H1 (cell line): Measurements from ENCODE around the gene CYP3A7. TPM values are rescaled to one million over a fixed set of nuclear protein-coding genes. Genes with fewer than 3 reads are reported as not detected.

Experiments used
- CTCF ChIA-PET: fragments of 300-600 bp; sonication (Branson Sonifier 250); formaldehyde crosslinking; loops from one replicate; lab custom pipeline; 2021; ENCODE audit not compliant: partially characterized antibody; lab: Charles Lee
- POLR2A ChIA-PET: fragments of 300-600 bp; sonication (Branson Sonifier 250); formaldehyde crosslinking; loops from one replicate; lab custom pipeline; 2021; ENCODE audit warnings: inconsistent platforms; ENCODE audit not compliant: partially characterized antibody; lab: Charles Lee
- DNase-seq, 2 experiments: peaks; one replicate each; pipeline versions ENCODE4 v3.0.0 to v3.0.0-alpha.2; 2010 to 2022; ENCODE audit warnings: low spot score in 2 of 2, low read depth in 1 of 2, mixed read lengths in 1 of 2
- FAIRE-seq: peaks from 2 replicates; lab custom pipeline; 2011; peaks lifted over from hg19 to GRCh38; lab: Jason Lieb, UNC
- H2AFZ ChIP-seq: 2 replicates; pipeline ENCODE4 v1.8.1; 2012; ENCODE audit warnings: low read length, inconsistent platforms
- H2AK5ac ChIP-seq: 2 replicates; pipeline ENCODE4 v1.6.1; 2013; ENCODE audit warnings: low read depth, low read length
- H2BK120ac ChIP-seq: replicated peaks from 2 replicates; pipeline ENCODE3; 2013; ENCODE audit warnings: low read depth, low read length, inconsistent platforms
- H2BK12ac ChIP-seq: 2 replicates; pipeline ENCODE4 v1.6.1; 2013; ENCODE audit warnings: low read depth, low read length
- H2BK15ac ChIP-seq: 2 replicates; pipeline ENCODE4 v1.6.1; 2013; ENCODE audit warnings: low read length
- H2BK20ac ChIP-seq: 2 replicates; pipeline ENCODE4 v1.6.1; 2013; ENCODE audit warnings: low read length
- H2BK5ac ChIP-seq: 2 replicates; pipeline ENCODE4 v1.6.1; 2013; ENCODE audit warnings: low read depth, low read length
- H3K14ac ChIP-seq: 2 replicates; pipeline ENCODE4 v1.6.1; 2013; ENCODE audit warnings: inconsistent platforms; ENCODE audit not compliant: insufficient read length
- H3K18ac ChIP-seq: 2 replicates; pipeline ENCODE4 v1.6.1; 2013; ENCODE audit warnings: low read length; ENCODE audit errors: extremely low read depth
- H3K23ac ChIP-seq: 2 replicates; pipeline ENCODE4 v1.6.1; 2013; ENCODE audit warnings: inconsistent platforms; ENCODE audit not compliant: insufficient read length
- H3K23me2 ChIP-seq: 2 replicates; pipeline ENCODE4 v1.6.1; 2013; ENCODE audit warnings: low read depth, low read length
- H3K27ac ChIP-seq: 2 replicates; pipeline ENCODE4 v1.6.1; 2011; ENCODE audit warnings: low read depth, low read length, inconsistent platforms
- H3K27me3 ChIP-seq, 4 experiments: replicated peaks in 1 of 4; 1 replicate in 1 of 4; 2 replicates in 3 of 4; pipeline versions ENCODE4 v1.6.1 to v1.8.1; 2011 to 2013; ENCODE audit warnings: low read length in 3 of 4, mild to moderate bottlenecking in 3 of 4, inconsistent platforms in 2 of 4, mixed read lengths in 2 of 4, moderate library complexity in 1 of 4; ENCODE audit not compliant: control insufficient read depth in 3 of 4, insufficient read depth in 3 of 4; ENCODE audit errors: extremely low read depth in 1 of 4
- H3K36me3 ChIP-seq, 4 experiments: 2 replicates each; pipeline versions ENCODE4 v1.6.1 to v1.8.1; 2011 to 2013; ENCODE audit warnings: mild to moderate bottlenecking in 4 of 4, low read length in 3 of 4, moderate library complexity in 2 of 4, control low read depth in 1 of 4, inconsistent platforms in 1 of 4; ENCODE audit not compliant: insufficient read depth in 4 of 4, control insufficient read depth in 2 of 4
- H3K4ac ChIP-seq: replicated peaks from 2 replicates; pipeline ENCODE3; 2013; ENCODE audit warnings: low read length, low read depth, mixed read lengths, inconsistent platforms; ENCODE audit not compliant: insufficient read length
- H3K4me1 ChIP-seq, 4 experiments: replicated peaks in 1 of 4; 1 replicate in 1 of 4; 2 replicates in 3 of 4; pipeline versions ENCODE4 v1.6.1 to v1.8.1; 2011 to 2013; ENCODE audit warnings: low read length in 3 of 4, inconsistent platforms in 2 of 4, mixed read lengths in 1 of 4; ENCODE audit not compliant: insufficient read depth in 4 of 4, control insufficient read depth in 3 of 4
- H3K4me2 ChIP-seq, 2 experiments: 2 replicates each; pipeline versions ENCODE4 v1.6.1 to v1.8.1; 2011 to 2013; ENCODE audit warnings: low read depth in 2 of 2, low read length in 2 of 2, control low read depth in 1 of 2, inconsistent platforms in 1 of 2, mild to moderate bottlenecking in 1 of 2; ENCODE audit not compliant: insufficient read depth in 1 of 2
- H3K4me3 ChIP-seq, 4 experiments: fragments of 200-600, 300-600 bp in 1 of 4; sonication (generic), shearing (Covaris generic), sonication (Bioruptor Twin) in 1 of 4; 2 replicates each; pipeline versions ENCODE4 v1.5.1 to v1.8.1; 2011 to 2016; ENCODE audit warnings: low read length in 4 of 4, low read depth in 3 of 4, control low read depth in 2 of 4, inconsistent platforms in 2 of 4, mild to moderate bottlenecking in 2 of 4, mixed read lengths in 1 of 4, moderate library complexity in 1 of 4; ENCODE audit not compliant: insufficient read depth in 2 of 4; ENCODE audit errors: extremely low read depth in 1 of 4
- H3K56ac ChIP-seq: replicated peaks from 2 replicates; pipeline ENCODE3; 2013; ENCODE audit warnings: low read depth, mild to moderate bottlenecking, mixed read lengths, low read length, inconsistent platforms; ENCODE audit not compliant: insufficient read length
- H3K79me1 ChIP-seq: 2 replicates; pipeline ENCODE4 v1.6.1; 2013; ENCODE audit warnings: low read depth, low read length, control low read depth
- H3K79me2 ChIP-seq, 2 experiments: 2 replicates each; pipeline versions ENCODE4 v1.6.1 to v1.8.1; 2012 to 2013; ENCODE audit warnings: low read length in 2 of 2, mild to moderate bottlenecking in 2 of 2, inconsistent platforms in 1 of 2; ENCODE audit not compliant: insufficient read depth in 2 of 2, control insufficient read depth in 1 of 2
- H3K9ac ChIP-seq, 4 experiments: replicated peaks in 1 of 4; 1 replicate in 1 of 4; 2 replicates in 3 of 4; pipeline versions ENCODE4 v1.6.1 to v1.8.1; 2011 to 2013; ENCODE audit warnings: low read depth in 3 of 4, low read length in 3 of 4, control low read depth in 2 of 4, mild to moderate bottlenecking in 2 of 4, moderate library complexity in 2 of 4, inconsistent platforms in 1 of 4; ENCODE audit errors: extremely low read depth in 1 of 4
- H3K9me3 ChIP-seq, 2 experiments: 2 replicates each; pipeline versions ENCODE4 v1.6.1 to v1.8.1; 2012 to 2013; ENCODE audit warnings: mild to moderate bottlenecking in 2 of 2, moderate library complexity in 2 of 2, control low read depth in 1 of 2, inconsistent platforms in 1 of 2, low read depth in 1 of 2, low read length in 1 of 2, mixed read lengths in 1 of 2; ENCODE audit not compliant: insufficient read depth in 2 of 2
- H4K20me1 ChIP-seq, 2 experiments: replicated peaks in 1 of 2; 2 replicates each; pipeline versions ENCODE3 to v1.8.1; 2011 to 2013; ENCODE audit warnings: inconsistent platforms in 2 of 2, low read length in 2 of 2, mild to moderate bottlenecking in 1 of 2; ENCODE audit not compliant: insufficient read depth in 2 of 2, control insufficient read depth in 1 of 2
- H4K5ac ChIP-seq: 2 replicates; pipeline ENCODE4 v1.6.1; 2013; ENCODE audit warnings: low read length, low read depth, mixed read lengths, inconsistent platforms; ENCODE audit not compliant: insufficient read length
- H4K8ac ChIP-seq: 2 replicates; pipeline ENCODE4 v1.8.0; 2013; ENCODE audit warnings: mild to moderate bottlenecking, moderate library complexity, low read length, inconsistent platforms; ENCODE audit not compliant: insufficient read depth; ENCODE audit errors: extremely low read depth
- H4K91ac ChIP-seq: replicated peaks from 2 replicates; pipeline ENCODE3; 2013; ENCODE audit warnings: low read length, mixed read lengths, inconsistent platforms; ENCODE audit not compliant: insufficient read length
- CEBPB ChIP-seq: IDR thresholded peaks from 2 replicates; pipeline ENCODE4 v1.6.1; 2012; ENCODE audit warnings: low read depth, low read length
- CHD1 ChIP-seq: IDR thresholded peaks from 2 replicates; pipeline ENCODE4 v1.6.1; 2012; ENCODE audit warnings: low read depth, low read length, improper control_type of control experiment
- EGR1 ChIP-seq: IDR thresholded peaks from 2 replicates; pipeline ENCODE4 v1.6.1; 2011; ENCODE audit warnings: low read depth, low read length, borderline replicate concordance
- JUND ChIP-seq: IDR thresholded peaks from 2 replicates; pipeline ENCODE4 v1.6.1; 2011; ENCODE audit warnings: mild to moderate bottlenecking, improper control_type of control experiment, low read length
- KDM5A ChIP-seq: fragments of 200-600 bp; IDR thresholded peaks from 2 replicates; pipeline ENCODE4 v1.7.1; 2012; ENCODE audit warnings: mild to moderate bottlenecking, low read length, inconsistent platforms, mixed read lengths
- NRF1 ChIP-seq: IDR thresholded peaks from 2 replicates; pipeline ENCODE4 v1.6.1; 2011; ENCODE audit warnings: mild to moderate bottlenecking, low read depth, low read length, improper control_type of control experiment
- RXRA ChIP-seq: IDR thresholded peaks from 2 replicates; pipeline ENCODE4 v1.6.1; 2011; ENCODE audit warnings: low read depth, mild to moderate bottlenecking, low read length, moderate library complexity; ENCODE audit not compliant: insufficient read depth
- SIN3A ChIP-seq, 2 experiments: IDR thresholded peaks in 1 of 2; conservative IDR thresholded peaks in 1 of 2; 2 replicates each; pipeline ENCODE4 v1.6.1; 2011 to 2012; ENCODE audit warnings: low read length in 2 of 2, improper control_type of control experiment in 1 of 2, low read depth in 1 of 2, mild to moderate bottlenecking in 1 of 2
- TEAD4 ChIP-seq: IDR thresholded peaks from 2 replicates; pipeline ENCODE4 v1.6.1; 2012; ENCODE audit warnings: low read depth, low read length, inconsistent platforms, mixed read lengths
- ZNF274 ChIP-seq: IDR thresholded peaks from 2 replicates; pipeline ENCODE4 v1.7.0; 2012; ENCODE audit warnings: low read length, borderline replicate concordance; ENCODE audit errors: extremely low read depth
- WGBS, 2 experiments: shearing (Covaris generic) in 1 of 2; methylation state at CpG; one replicate each; pipeline versions ENCODE4 v1.1.6 to v1.1.7; 2013 to 2015; ENCODE audit warnings: low lambda C conversion rate in 2 of 2, mixed read lengths in 2 of 2, inconsistent platforms in 1 of 2, low coverage in 1 of 2, missing lambda C conversion rate in 1 of 2; ENCODE audit not compliant: insufficient replicate concordance in 2 of 2, insufficient coverage in 1 of 2, insufficient read length in 1 of 2; ENCODE audit errors: extremely low coverage in 1 of 2, missing lambda C conversion rate in 1 of 2; 5-methylcytosine and 5-hydroxymethylcytosine counted together
- polyA plus RNA-seq, 7 experiments: library from polyadenylated mRNA; depleted of rRNA in 3 of 7; stranded (reverse) in 5 of 7; unstranded in 2 of 7; fragments of >200 nt in 5 of 7; fragments of 200-250 nt in 2 of 7; gene quantifications; 1 replicate in 5 of 7; 2 replicates in 1 of 7; 4 replicates in 1 of 7; pipeline versions ENCODE4 v1.2.1 to v1.2.3, GENCODE V29; 2011 to 2013; ENCODE audit warnings: missing spikeins in 2 of 7, mixed read lengths in 2 of 7
- total RNA-seq: library from RNA; stranded (reverse); fragmentation: NEBNext Ultra II Directional; extraction: Animal tissue kit (Norgen Biotek cat#: 25700); gene quantifications from 2 replicates; pipeline ENCODE4 v1.2.1, GENCODE V29; 2021

The CYP3A7 gene
- total and polyA plus RNA-seq, 2 of the 8 experiments (the other 6 are each of a cell fraction or from before 2014, with no cell fraction given), result not detected

GRCh38 chr7:99740573-99741440 lies 5.8 kb upstream of the CYP3A7 start:
- no peaks in the 10 kb centered on the region for H3K23me2 ChIP-seq
- no peak overlapping the region for H3K27ac ChIP-seq
- ChIA-PET POLR2A (interaction anchor here (0.6 to 1.3 kb wide), 2 partner anchors 10 to 325 kb away, joined by 3 to 4 read pairs; no protein-coding TSS in a partner anchor), CTCF (interaction anchor here (1.2 to 2.2 kb wide), 2 partner anchors 10 to 19 kb away, joined by 3 to 11 read pairs; no protein-coding TSS in a partner anchor)
- no peak overlapping the region for H3K4ac ChIP-seq
- no peak overlapping the region for H3K18ac ChIP-seq
- no peak overlapping the region for H3K4me2 ChIP-seq
- no peaks in the 10 kb centered on the region for H3K27me3 ChIP-seq
- H3K4me1 ChIP-seq, result peaks cover 0 to 7% (median 2%) of the 10 kb centered on the region in 4 experiments; a peak in 3 of 7 replicates
- no peaks in the 10 kb centered on the region for H3K9me3 ChIP-seq
- WGBS, 2 experiments, result 86% methylated on average over 5 of the region's 5 CpGs; no CpG with 5 or more reads in 1 of the 2 experiments
- H3K4me3 ChIP-seq, result no peak overlapping the region
- H2BK20ac ChIP-seq, result no peak overlapping the region
- FAIRE-seq (no peak), DNase-seq (no peak)
- H4K91ac ChIP-seq, result no peak overlapping the region
- no peaks in the 10 kb centered on the region for H4K20me1 ChIP-seq
- H3K14ac ChIP-seq, result no peak overlapping the region
- H2BK15ac ChIP-seq, result no peak overlapping the region
- H3K79me1 ChIP-seq, result no peaks in the 10 kb centered on the region
- H3K9ac ChIP-seq, result no peak overlapping the region
- H2BK5ac ChIP-seq, result no peak overlapping the region
- no peak overlapping the region for H2AK5ac ChIP-seq
- H2AFZ ChIP-seq, result no peak overlapping the region
- H4K5ac ChIP-seq, result no peak overlapping the region
- no peak overlapping the region for H3K56ac ChIP-seq
- H4K8ac ChIP-seq, result no peak overlapping the region
- H3K36me3 ChIP-seq, result no peaks in the 10 kb centered on the region
- H2BK12ac ChIP-seq, result no peak overlapping the region
- TF ChIP-seq NRF1, result no peak
- no peak for TF ChIP-seq KDM5A
- no peak for TF ChIP-seq CEBPB
- no peak for TF ChIP-seq RXRA
- no peak for TF ChIP-seq SIN3A (conservative IDR thresholded peaks at IDR 0.05 in 1 of 2, IDR thresholded peaks at IDR 0.05 in 1 of 2; ENCODE audit: low read depth in 1 of 2, low read length in 2 of 2)
- no peak for TF ChIP-seq JUND
- TF ChIP-seq EGR1, result no peak
- TF ChIP-seq CHD1, result no peak
- no peak for TF ChIP-seq TEAD4
- TF ChIP-seq ZNF274, result no peak
- no peak overlapping the region for H3K23ac ChIP-seq
- no peak overlapping the region for H2BK120ac ChIP-seq
- no peaks in the 10 kb centered on the region for H3K79me2 ChIP-seq
